ENCODE data around the gene RPL21.
"Not testable (repeated sequence)": the region's sequence is repeated elsewhere in the genome, so short reads cannot be mapped to it uniquely, and the experiment has no call there.

The RPL21 gene

DNA sequence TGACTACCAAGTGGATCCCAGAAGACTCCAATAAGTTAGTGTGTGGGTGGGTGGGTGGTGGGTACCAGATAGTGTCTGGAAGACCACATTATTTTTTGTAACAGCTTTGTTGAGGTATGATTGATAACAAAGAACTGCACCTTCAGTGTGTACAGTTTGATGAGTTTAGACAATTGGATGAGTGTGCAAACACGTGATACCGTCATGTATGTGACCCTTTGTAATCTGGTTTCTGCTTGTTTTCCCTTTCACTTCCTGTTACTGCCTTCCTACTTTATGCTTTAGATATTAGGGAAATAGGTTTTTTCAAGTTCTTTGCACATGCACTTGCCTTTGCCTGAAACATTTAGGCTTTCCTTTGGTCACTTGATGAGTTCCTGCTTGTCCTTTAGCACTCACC is 8.5 kb downstream of the RPL21 start:
- no peak for DNase-seq

DNA sequence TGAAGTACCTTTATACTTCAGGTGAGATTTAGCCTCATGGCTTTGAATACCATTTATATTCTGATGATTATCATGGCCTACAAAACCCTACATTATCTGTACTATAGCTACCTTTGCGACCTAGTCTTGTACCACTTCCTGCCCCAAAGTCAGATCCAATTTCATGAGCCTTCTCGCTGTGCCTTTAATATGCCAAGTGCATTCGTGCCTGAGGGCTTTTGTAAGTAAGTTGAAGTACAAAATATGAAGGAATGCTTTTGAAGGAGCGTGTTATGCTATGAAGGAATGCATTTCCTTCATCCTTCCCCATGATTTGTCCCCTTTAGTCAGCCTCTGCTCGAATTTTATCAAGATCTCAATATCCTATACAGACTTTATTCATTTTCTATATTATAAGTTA is 10.0 kb downstream of the RPL21 start:
- no peak for DNase-seq

DNA sequence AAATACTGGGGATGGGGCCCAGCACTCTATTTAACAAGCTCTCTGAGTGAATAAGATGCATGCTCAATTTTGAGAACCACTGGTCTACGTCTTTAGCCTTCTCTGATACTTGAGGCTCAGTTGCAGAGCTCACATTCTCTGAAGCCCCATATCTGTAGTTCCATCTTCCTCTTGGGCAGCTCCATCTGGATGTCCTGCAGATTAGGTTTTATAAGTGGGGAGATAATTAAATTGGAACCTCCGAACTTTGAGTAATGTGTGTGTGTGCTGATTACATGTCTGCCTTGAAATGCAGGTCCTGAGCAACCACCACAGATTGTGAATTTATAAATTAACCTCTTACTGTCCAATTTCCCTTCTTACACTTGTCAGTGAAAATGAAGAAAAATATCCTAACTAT is 12.1 kb downstream of the RPL21 start:
- no peak for DNase-seq

DNA sequence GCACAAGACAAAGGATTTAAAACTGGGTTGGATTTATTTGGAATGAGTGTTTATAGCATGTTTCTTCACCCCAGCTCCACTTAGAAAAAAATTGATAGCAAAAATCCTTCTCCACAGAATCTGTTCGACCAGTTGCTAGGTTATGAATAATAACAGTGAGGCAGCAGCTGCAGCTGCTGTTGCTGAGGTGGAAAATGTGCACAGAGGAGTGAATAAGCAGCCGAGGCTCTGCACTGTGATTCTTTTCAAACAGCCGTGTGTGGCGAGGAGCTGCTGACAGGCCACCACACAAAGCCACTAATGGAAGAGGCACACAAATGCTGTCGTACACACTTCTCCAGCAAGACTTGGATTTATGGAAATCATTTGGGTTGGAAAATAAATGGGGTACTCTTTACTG is 12.8 kb downstream of the RPL21 start:
- DNase-seq: no peak

DNA sequence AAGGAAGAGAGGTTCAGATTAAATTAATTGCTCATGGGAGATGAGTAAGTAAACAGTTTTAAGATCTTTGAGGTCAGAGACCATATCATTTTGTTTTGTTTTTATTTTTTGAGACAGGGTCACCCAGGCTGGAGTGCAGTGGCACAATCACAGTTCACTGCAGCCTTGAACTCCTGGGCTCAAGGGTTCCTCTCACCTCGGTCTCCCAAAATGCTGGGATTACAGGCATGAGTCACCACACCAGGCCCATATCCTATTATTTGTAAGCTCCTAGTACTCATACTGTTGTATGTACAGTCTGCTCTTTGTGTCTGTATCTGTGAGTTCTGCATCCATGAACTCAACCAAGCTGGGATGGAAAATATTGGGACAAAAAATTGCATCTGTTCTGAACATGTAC is 13.3 kb downstream of the RPL21 start:
- no peak for DNase-seq

GRCh38 chr13:27266917-27267316 is 15.6 kb downstream of the RPL21 start:
- DNase-seq: no peak

- DNase-seq: no peak
Measured at GRCh38 chr13:27267596-27267995, 16.2 kb downstream of the RPL21 start.

GRCh38 chr13:27269114-27269665 is 17.8 kb downstream of the RPL21 start:
- no peak for DNase-seq

GRCh38 chr13:27270594-27271520 is 19.5 kb downstream of the RPL21 start, which contains the start of gene RASL11A:
TSS of gene RASL11A (plus strand) at chr13:27270830. CDS start at chr13:27270945, 115 bp downstream.
- peak; percentile 67 for DNase-seq

DNA sequence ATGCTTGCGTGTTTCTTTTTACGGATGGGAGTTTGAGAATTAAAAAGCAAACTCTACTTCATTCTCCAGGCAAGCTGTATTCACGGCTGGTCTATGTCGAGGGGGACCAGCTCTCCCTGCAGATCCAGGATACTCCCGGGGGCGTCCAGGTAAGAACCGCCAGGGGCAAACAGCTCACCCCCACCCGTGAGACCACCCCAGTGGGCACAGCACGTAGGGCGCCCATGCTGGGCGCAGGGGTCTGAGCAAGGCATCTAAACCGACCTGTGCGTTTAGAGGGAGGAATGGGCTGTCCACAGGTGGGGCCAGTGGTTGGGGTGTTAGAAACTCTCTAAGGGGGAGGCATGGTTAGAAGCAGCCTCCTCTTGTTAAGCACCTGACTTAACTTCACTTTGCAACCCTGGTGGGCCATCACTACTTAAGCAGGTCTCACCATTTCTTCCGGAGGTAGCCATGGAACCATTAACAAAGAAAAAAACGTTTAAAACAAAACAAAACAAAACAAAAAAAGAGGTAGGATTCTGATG is 20.3 kb downstream of the RPL21 start:
- DNase-seq: no peak

DNA sequence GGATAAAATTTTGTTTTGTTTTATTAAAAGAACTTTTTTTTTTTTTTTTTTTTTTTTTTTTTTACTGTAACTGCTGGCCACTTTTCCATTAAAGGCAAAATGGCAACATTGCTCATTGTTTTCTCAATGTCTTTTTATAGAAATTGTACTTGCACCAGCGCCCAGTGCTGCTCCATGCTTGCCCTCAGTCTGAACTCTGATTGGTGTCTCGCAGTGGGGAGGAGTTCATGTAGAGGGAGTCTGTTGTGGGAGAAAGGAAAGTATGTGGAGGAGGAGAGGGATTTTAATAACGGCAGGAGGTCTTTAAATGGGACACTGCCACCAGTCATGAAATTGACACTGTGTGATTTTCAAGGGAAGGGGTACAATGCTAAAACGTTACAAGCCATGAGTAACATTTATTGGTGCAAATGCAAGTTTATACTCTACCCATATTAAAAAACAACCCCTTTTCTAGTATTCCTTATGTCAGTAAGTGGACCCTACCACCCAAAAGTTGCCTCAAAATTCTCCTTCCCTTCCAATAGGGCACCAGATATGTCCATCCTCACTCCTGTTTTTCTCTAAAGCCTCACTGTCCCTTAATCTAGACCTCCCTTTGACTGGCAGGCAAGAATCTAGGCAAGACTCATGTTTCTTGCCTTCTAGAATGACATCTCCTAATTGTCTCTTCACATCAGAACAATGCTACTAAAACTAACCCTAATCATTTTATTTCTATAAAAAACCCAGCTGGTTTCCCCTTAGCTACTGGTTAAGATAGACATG is 22.5 kb downstream of the RPL21 start:
- no peak for DNase-seq

DNA sequence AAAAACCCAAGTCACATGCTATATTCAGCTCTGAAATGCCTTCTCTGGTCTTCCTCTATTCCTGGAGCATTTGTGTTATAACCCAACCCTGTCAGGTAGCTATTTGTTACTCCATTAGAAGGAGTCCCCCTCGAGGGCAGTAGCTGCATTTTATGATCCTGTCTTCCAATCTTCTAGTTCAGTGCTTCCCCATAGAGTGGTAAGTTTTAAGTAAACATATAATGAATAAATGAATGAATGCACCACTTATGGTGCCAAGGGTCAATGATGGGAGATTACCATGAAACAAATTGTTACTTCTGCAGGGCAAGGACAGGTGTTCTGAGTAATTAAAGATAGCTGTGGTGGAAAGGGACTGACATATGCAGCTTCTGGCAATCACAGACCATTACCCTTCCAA is 23.3 kb downstream of the RPL21 start:
- no peak for DNase-seq

DNA sequence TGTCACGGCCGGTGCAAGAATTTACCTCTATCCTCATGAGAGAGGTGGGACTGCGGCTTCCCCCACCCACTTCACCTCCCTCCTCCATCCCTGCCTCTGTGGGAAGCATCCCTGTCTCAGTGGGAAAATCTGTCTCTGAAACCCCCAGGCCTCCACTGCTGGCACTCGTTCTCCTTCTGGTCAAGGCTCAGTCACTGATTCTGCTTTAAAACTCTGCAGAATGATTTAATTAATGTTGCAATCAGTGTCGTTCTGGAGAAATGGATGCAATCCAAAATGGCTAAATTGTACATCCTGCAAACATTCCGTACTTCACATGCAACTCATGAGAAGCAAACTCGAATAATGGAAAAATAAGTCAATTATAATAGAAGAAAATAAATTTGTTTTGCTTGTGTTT is 24.8 kb downstream of the RPL21 start:
- no peak for DNase-seq

DNA sequence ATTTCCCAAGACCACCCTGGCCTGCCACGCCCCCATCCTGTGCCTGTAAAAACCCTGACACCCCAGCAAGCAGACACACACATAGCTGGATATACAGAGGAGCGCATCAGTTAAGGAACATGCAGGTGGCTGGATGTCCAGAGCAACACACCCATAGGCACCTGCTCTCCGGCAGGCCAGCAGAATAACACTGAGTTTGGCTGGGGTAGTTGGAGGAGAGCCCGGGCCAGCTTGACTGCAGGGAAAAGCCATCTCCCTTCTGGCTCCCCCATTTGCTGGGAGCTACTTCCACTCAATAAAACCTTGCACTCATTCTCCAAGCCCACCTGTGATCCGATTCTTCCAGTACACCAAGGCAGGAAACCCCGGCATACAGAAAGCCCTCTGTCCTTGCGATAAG is 28.1 kb downstream of the RPL21 start:
- DNase-seq: no peak

GRCh38 chr13:27280009-27280656 is 28.8 kb downstream of the RPL21 start:
- no peak for DNase-seq

DNA sequence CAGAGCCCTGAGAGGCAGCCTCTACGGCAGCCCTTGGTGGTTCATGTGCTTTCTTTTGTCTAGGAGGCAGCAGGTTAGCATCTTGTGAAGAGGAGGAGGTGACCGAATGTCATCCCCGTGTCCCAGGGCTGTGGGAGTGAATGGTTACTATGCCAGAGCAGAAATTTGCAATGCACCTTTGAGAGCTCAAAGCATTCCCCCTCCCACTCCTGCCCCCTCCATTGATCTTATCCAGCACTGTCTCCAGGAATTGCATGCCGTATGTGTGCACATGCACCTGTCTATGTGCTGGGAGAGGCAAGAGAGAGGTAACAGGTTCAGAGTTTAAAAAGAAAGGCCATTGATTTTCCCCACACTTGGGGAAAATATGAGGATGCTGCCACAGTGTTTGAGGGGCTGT is 29.5 kb downstream of the RPL21 start:
- DNase-seq: no peak

DNA sequence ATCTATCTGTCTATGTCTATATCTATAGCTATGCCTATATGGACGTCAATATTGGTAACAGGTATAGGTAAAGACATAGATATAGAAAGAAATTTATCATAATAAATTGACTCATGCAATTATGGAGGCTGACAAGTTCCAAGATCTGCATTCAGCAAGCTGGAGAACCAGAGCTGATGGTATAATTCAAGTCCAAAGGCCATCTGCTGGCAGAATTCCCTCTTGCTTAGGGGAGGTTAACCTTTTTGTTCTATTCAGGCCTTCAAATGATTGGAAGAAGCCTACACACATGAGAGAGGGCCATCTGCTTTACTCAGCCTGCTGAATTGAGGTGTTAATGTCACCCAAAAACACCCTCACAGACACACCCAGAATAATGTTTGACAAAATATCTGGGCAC is 30.1 kb downstream of the RPL21 start:
- DNase-seq: no peak

GRCh38 chr13:27283906-27284493 is 32.6 kb downstream of the RPL21 start:
- DNase-seq: peak; percentile 28

DNA sequence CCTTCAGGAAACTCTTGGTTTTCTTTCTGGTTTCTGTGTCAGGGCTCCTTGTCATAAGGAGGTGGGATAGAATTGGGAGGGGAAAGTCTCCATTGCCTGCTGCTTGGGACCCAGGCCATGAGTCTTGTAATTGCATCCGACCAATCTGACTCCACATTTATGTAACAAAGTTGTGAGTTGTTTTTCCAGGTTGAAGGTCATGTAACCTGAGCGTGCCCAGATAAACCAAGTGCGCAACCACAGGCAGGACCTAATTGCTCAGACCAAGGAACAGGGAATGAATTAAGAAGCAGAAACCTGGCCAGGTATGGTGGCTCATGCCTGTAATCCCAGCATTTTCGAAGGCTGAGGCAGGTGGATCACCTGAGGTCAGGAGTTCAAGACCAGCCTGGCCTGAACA is 37.0 kb downstream of the RPL21 start:
- no peak for DNase-seq

DNA sequence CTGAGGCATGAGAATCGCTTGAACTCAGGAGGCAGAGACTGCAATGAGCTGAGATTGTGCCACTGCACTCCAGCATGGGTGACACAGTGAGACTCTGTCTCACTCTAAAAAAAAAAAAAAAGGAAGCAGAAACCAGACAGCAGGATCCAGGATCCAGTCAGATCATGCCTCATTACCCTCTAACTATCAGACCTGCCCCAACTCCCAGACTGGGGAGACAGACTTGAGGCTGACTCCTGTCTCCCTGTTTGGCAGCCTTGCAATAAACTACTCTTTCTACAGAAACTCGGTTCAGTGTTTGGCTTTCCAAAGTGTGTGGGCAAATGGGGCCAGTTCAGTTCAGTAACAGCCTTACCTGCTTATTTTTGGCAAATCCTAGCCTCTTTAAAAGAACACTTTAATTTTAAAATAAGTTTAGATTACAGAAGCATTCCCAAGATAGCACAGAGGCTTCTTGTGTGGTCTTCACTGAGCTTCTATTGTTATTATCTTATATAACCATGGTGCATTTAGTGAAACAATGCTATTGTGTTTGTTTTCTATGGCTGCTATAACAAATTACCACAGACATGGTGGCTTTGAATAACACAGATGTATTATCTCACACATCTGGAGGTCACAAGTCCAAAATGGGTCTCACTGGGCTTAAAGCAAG is 37.8 kb downstream of the RPL21 start:
- no peak for DNase-seq

- no peak for DNase-seq
Measured at GRCh38 chr13:27290715-27291114, 39.4 kb downstream of the RPL21 start.

DNA sequence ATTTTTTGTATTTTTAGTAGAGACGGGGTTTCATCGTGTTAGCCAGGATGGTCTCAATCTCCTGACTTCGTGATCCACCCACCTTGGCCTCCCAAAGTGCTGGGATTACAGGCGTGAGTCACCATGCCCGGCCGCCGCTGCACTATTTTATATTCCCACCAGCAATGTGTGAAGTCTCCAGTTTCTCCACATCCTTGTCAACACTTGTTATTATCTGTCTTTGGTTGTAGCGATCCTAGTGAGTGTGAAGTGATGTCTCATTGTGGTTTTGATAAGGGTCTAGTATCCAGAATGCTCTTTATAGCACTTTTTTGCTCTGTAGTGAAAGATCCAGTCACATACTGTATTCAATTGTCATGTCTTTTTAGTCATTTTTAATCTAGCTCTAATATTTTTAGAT is 40.6 kb downstream of the RPL21 start:
- not testable (repeated sequence) for DNase-seq

Measured in CD4-positive, alpha-beta T cell treated with Interleukin-15 for 1 hour (primary cell).